ENCODE measurements around the gene PURB. TPM values are rescaled to one million over a fixed set of nuclear protein-coding genes. Genes with fewer than 3 reads are reported as not detected.

Gene PURB
- polyA plus RNA-seq, 1 of the 3 experiments (the other 2 are of a cell fraction): 4.8 TPM

- no peak for TF ChIP-seq MAX (IDR thresholded peaks at IDR 0.05; ENCODE audit: low read depth)
- TF ChIP-seq YY1 (IDR thresholded peaks at IDR 0.05; ENCODE audit: low read depth): no peak
- TF ChIP-seq FOXM1 (IDR thresholded peaks at IDR 0.05; ENCODE audit: low read depth): no peak
- TF ChIP-seq TEAD4 (IDR thresholded peaks at IDR 0.05; ENCODE audit: borderline replicate concordance, insufficient read depth): no peak
- no peak for TF ChIP-seq RXRA (IDR thresholded peaks at IDR 0.05; ENCODE audit: borderline replicate concordance, low read depth)
- TF ChIP-seq MEF2A (IDR thresholded peaks at IDR 0.05; ENCODE audit: borderline replicate concordance, low read depth): no peak
Measured at GRCh38 chr7:44827567-44827966, 57.8 kb downstream of the PURB start (continued).

Other genes starting within 250 kb of the PURB start
- 17.8 and 18.1 TPM in 2 replicates for gene ZMIZ2, start 136.7 kb downstream of the PURB start, polyA plus RNA-seq (2012; rRNA removed)
- gene PPIA, start 88.8 kb downstream of the PURB start, polyA plus RNA-seq (2012; rRNA removed): 6,239 and 6,267 TPM in 2 replicates
- gene H2AZ2, start 37.4 kb downstream of the PURB start, polyA plus RNA-seq (2012; rRNA removed): 207 and 389 TPM in 2 replicates
- 0.05 and 0.10 TPM in 2 replicates for gene MYO1G, start 93.5 kb upstream of the PURB start, polyA plus RNA-seq (2012; rRNA removed)
- gene CCM2, start 114.7 kb upstream of the PURB start, polyA plus RNA-seq (2012; rRNA removed): 65.6 and 83.2 TPM in 2 replicates
- 1.5 and 2.8 TPM in 2 replicates for gene NACAD, start 203.4 kb upstream of the PURB start, polyA plus RNA-seq (2012; rRNA removed)
- gene TBRG4, start 226.2 kb upstream of the PURB start, polyA plus RNA-seq (2012; rRNA removed): 76.2 and 89.4 TPM in 2 replicates

Data from SK-N-SH (cell line).